CD14-positive monocyte (primary cell): ENCODE data around the gene XAGE1A. TPM values are rescaled to one million over a fixed set of nuclear protein-coding genes. Genes with fewer than 3 reads are reported as not detected.
A peak's percentile ranks its signal among the peaks of the same experiment; 100 is the strongest.
"Not testable (repeated sequence)": the region's sequence is repeated elsewhere in the genome, so short reads cannot be mapped to it uniquely, and the experiment has no call there.

Experiments used
- DNase-seq, 3 donors: peaks; one replicate each; pipeline ENCODE4 v3.0.0-alpha.2; 2011 to 2022
- H2AFZ ChIP-seq: 2 replicates; pipeline ENCODE4 v1.6.0; 2012; ENCODE audit warnings: mild to moderate bottlenecking, low read depth, low read length, inconsistent platforms; ENCODE audit not compliant: insufficient read depth, poor library complexity, severe bottlenecking
- H3K27ac ChIP-seq, 2 donors: 1 replicate in 1 of 2; 2 replicates in 1 of 2; pipeline ENCODE4 v1.5.1; 2012 to 2013; ENCODE audit warnings: low read length in 2 of 2, control low read depth in 1 of 2, inconsistent platforms in 1 of 2, low read depth in 1 of 2, mild to moderate bottlenecking in 1 of 2
- H3K27me3 ChIP-seq, 2 donors: one replicate each; pipeline versions ENCODE4 v1.6.0 to v1.6.1; 2011 to 2013; ENCODE audit warnings: low read length in 2 of 2; ENCODE audit not compliant: control insufficient read depth in 2 of 2, insufficient read depth in 2 of 2
- H3K36me3 ChIP-seq, 2 donors: replicated peaks in 1 of 2; 1 replicate in 1 of 2; 2 replicates in 1 of 2; pipeline versions ENCODE4 v1.5.1 to v1.6.1; 2012 to 2013; ENCODE audit warnings: low read length in 2 of 2, control low read depth in 1 of 2, inconsistent platforms in 1 of 2, mild to moderate bottlenecking in 1 of 2; ENCODE audit not compliant: insufficient read depth in 2 of 2, control insufficient read depth in 1 of 2
- H3K4me1 ChIP-seq, 2 donors: 1 replicate in 1 of 2; 2 replicates in 1 of 2; pipeline versions ENCODE4 v1.5.1 to v1.6.1; 2012 to 2013; ENCODE audit warnings: low read length in 2 of 2, control low read depth in 1 of 2, inconsistent platforms in 1 of 2, mild to moderate bottlenecking in 1 of 2, moderate library complexity in 1 of 2; ENCODE audit not compliant: insufficient read depth in 2 of 2, control insufficient read depth in 1 of 2
- H3K4me2 ChIP-seq: replicated peaks from 2 replicates; pipeline ENCODE3; 2012; ENCODE audit warnings: low read length, moderate library complexity, mild to moderate bottlenecking; ENCODE audit not compliant: poor library complexity, severe bottlenecking; ENCODE audit errors: extremely low read depth
- H3K4me3 ChIP-seq, 3 experiments: fragments of 200-600 bp in 1 of 3; sonication (generic) in 1 of 3; replicated peaks in 1 of 3; 1 replicate in 2 of 3; 2 replicates in 1 of 3; pipeline ENCODE4 v1.5.1; 2011 to 2013; ENCODE audit warnings: low read length in 3 of 3, mild to moderate bottlenecking in 3 of 3, control low read depth in 2 of 3, low read depth in 2 of 3, inconsistent platforms in 1 of 3, moderate library complexity in 1 of 3
- H3K79me2 ChIP-seq: 2 replicates; pipeline ENCODE4 v1.6.0; 2012; ENCODE audit warnings: mild to moderate bottlenecking, control low read depth, inconsistent platforms, low read length, moderate library complexity; ENCODE audit not compliant: insufficient read depth
- H3K9ac ChIP-seq: 2 replicates; pipeline ENCODE4 v1.6.0; 2017; ENCODE audit warnings: low read length, mild to moderate bottlenecking; ENCODE audit not compliant: insufficient read depth, poor library complexity, severe bottlenecking
- H3K9me3 ChIP-seq, 2 donors: replicated peaks in 1 of 2; 1 replicate in 1 of 2; 2 replicates in 1 of 2; pipeline versions ENCODE4 v1.5.1 to v1.6.1; 2012 to 2013; ENCODE audit warnings: low read length in 2 of 2, control low read depth in 1 of 2; ENCODE audit not compliant: control insufficient read depth in 1 of 2, insufficient read depth in 1 of 2
- H4K20me1 ChIP-seq: 2 replicates; pipeline ENCODE4 v1.6.0; 2012; ENCODE audit warnings: mild to moderate bottlenecking, low read length, control low read depth, moderate library complexity; ENCODE audit not compliant: insufficient read depth
- H3K27ac Mint-ChIP-seq, 7 donors: one replicate each; pipeline ENCODE4 v1.8.0; 2020; ENCODE audit warnings: mild to moderate bottlenecking in 7 of 7, mixed read lengths in 7 of 7, moderate library complexity in 6 of 7, inconsistent platforms in 2 of 7
- H3K27me3 Mint-ChIP-seq, 3 donors: one replicate each; pipeline ENCODE4 v1.8.0; 2021 to 2022; ENCODE audit warnings: low read depth in 3 of 3, mild to moderate bottlenecking in 3 of 3, mixed read lengths in 3 of 3, moderate library complexity in 3 of 3, inconsistent platforms in 1 of 3
- H3K36me3 Mint-ChIP-seq, 2 donors: one replicate each; pipeline ENCODE4 v1.8.0; 2020; ENCODE audit warnings: mixed read lengths in 2 of 2, inconsistent platforms in 1 of 2, mild to moderate bottlenecking in 1 of 2
- H3K4me1 Mint-ChIP-seq: one replicate; pipeline ENCODE4 v1.8.0; 2020; ENCODE audit warnings: mild to moderate bottlenecking, mixed read lengths
- H3K4me3 Mint-ChIP-seq, 2 donors: one replicate each; pipeline ENCODE4 v1.8.0; 2020; ENCODE audit warnings: mild to moderate bottlenecking in 2 of 2, mixed read lengths in 2 of 2, moderate library complexity in 1 of 2
- H3K9me3 Mint-ChIP-seq, 7 donors: one replicate each; pipeline ENCODE4 v1.8.0; 2020 to 2022; ENCODE audit warnings: mixed read lengths in 7 of 7, mild to moderate bottlenecking in 6 of 7, moderate library complexity in 6 of 7, inconsistent platforms in 2 of 7
- CTCF ChIP-seq: fragments of 200-600 bp; IDR thresholded peaks from one replicate; pipeline ENCODE4 v1.8.0; 2022; ENCODE audit warnings: antibody characterized with exemption, mild to moderate bottlenecking
- WGBS: methylation state at CpG from one replicate; pipeline ENCODE4 v1.1.5; 2013; ENCODE audit warnings: missing lambda C conversion rate; ENCODE audit not compliant: insufficient coverage; 5-methylcytosine and 5-hydroxymethylcytosine counted together
- intact Hi-C, 2 donors: fragments of 100-400 bp; cut with micrococcal nuclease; formaldehyde crosslinking; loops; one replicate each; pipeline versions ENCODE4 v1.15.0 to v1.15.1; 2023
- polyA plus RNA-seq, 3 donors: library from polyadenylated mRNA; depleted of rRNA in 1 of 3; unstranded in 2 of 3; stranded (reverse) in 1 of 3; fragments of 300-500 nt in 2 of 3; fragments of >200 nt in 1 of 3; fragmentation: Illumina TruSeq in 2 of 3; gene quantifications; 1 replicate in 2 of 3; 2 replicates in 1 of 3; pipeline ENCODE4 v1.2.3, GENCODE V29; 2012 to 2021

XAGE1A gene
- polyA plus RNA-seq, 3 donors, result not detected

GRCh38 chrX:52542311-52542710 lies 46.7 kb downstream of the XAGE1A start:
- H2AFZ ChIP-seq, result no peak overlapping the region
- H3K27me3 Mint-ChIP-seq, result peaks cover 0 to 23% (median 5%) of the 10 kb centered on the region in 3 donors
- no peak overlapping the region for H3K4me2 ChIP-seq
- no peaks in the 10 kb centered on the region for H4K20me1 ChIP-seq
- H3K36me3 ChIP-seq, result no peaks in the 10 kb centered on the region
- H3K9me3 ChIP-seq, result no peaks in the 10 kb centered on the region
- H3K4me3 ChIP-seq, result no peak overlapping the region
- no peaks in the 10 kb centered on the region for H3K27me3 ChIP-seq
- H3K4me3 Mint-ChIP-seq, result no peak overlapping the region
- H3K9me3 Mint-ChIP-seq, result peaks cover 0 to 4% (median 0%) of the 10 kb centered on the region in 7 donors
- H3K36me3 Mint-ChIP-seq, result no peaks in the 10 kb centered on the region
- no peak overlapping the region for H3K9ac ChIP-seq
- H3K4me1 Mint-ChIP-seq, result no peaks in the 10 kb centered on the region
- intact Hi-C loops, result no loop called here
- H3K79me2 ChIP-seq, result no peaks in the 10 kb centered on the region
- DNase-seq, result no peak
- H3K27ac ChIP-seq, result no peak overlapping the region
- no peaks in the 10 kb centered on the region for H3K4me1 ChIP-seq
- H3K27ac Mint-ChIP-seq, result no peak overlapping the region
- WGBS, result no CpG with 5 or more reads among the region's 6 CpGs
- no peak for TF ChIP-seq CTCF

GRCh38 chrX:52544147-52544840 lies 48.7 kb downstream of the XAGE1A start:
- Mint-ChIP-seq H3K27ac (peak overlapping the region in 1 of 7 donors; percentile 3), H3K9me3 (peaks cover 0 to 4% (median 0%) of the 10 kb centered on the region in 7 donors), H3K36me3 (no peaks in the 10 kb centered on the region), H3K27me3 (peaks cover 0 to 25% (median 5%) of the 10 kb centered on the region in 3 donors), H3K4me1 (no peaks in the 10 kb centered on the region), H3K4me3 (no peak overlapping the region)
- Histone ChIP-seq H4K20me1 (no peaks in the 10 kb centered on the region), H3K4me3 (no peak overlapping the region), H3K9ac (no peak overlapping the region), H3K4me2 (no peak overlapping the region), H3K4me1 (no peaks in the 10 kb centered on the region), H3K9me3 (no peaks in the 10 kb centered on the region), H3K79me2 (no peaks in the 10 kb centered on the region), H3K27me3 (no peaks in the 10 kb centered on the region), H3K36me3 (no peaks in the 10 kb centered on the region), H3K27ac (no peak overlapping the region), H2AFZ (no peak overlapping the region)
- no peak for TF ChIP-seq CTCF
- intact Hi-C loops, result no loop called here
- WGBS, result 100% methylated on average over 3 of the region's 21 CpGs
- DNase-seq, result no peak

- H3K9me3 ChIP-seq, DNase-seq, intact Hi-C loops, H3K36me3 Mint-ChIP-seq, H3K79me2 ChIP-seq, H3K4me1 ChIP-seq, H3K9me3 Mint-ChIP-seq, H3K4me2 ChIP-seq, H3K36me3 ChIP-seq, H3K4me1 Mint-ChIP-seq, H3K27ac Mint-ChIP-seq, H2AFZ ChIP-seq, H3K4me3 Mint-ChIP-seq, H3K27ac ChIP-seq, H3K27me3 ChIP-seq, H3K9ac ChIP-seq, H4K20me1 ChIP-seq, H3K4me3 ChIP-seq: not testable (repeated sequence)
- WGBS, result no CpG with 5 or more reads among the region's 3 CpGs
- peaks cover 0 to 16% (median under 1%) of the 10 kb centered on the region in 3 donors for H3K27me3 Mint-ChIP-seq
Measured at GRCh38 chrX:52548769-52549168, 53.2 kb downstream of the XAGE1A start.
